CD4-positive, alpha-beta T cell (primary cell): ENCODE data around the gene UBIAD1. TPM values are rescaled to one million over a fixed set of nuclear protein-coding genes. Genes with fewer than 3 reads are reported as not detected.
A peak's percentile ranks its signal among the peaks of the same experiment; 100 is the strongest.

Experiments used
- ATAC-seq: fragments of 200-7000 bp; cut with Tn5 transposase; one replicate; pipeline ENCODE4 v1.10.0; 2022; ENCODE audit warnings: mild to moderate bottlenecking; ENCODE audit not compliant: poor library complexity
- CTCF ChIA-PET: fragments of 350-600 bp; sonication (Branson Sonifier 250); formaldehyde crosslinking; loops from one replicate; lab custom pipeline; 2021; ENCODE audit warnings: antibody characterized with exemption, inconsistent platforms; lab: Charles Lee
- POLR2A ChIA-PET: fragments of 350-600 bp; sonication (Branson Sonifier 250); formaldehyde crosslinking; loops from one replicate; lab custom pipeline; 2021; ENCODE audit warnings: antibody characterized with exemption, inconsistent platforms; lab: Charles Lee
- DNase-seq, 14 experiments: peaks; one replicate each; pipeline ENCODE4 v3.0.0-alpha.2; 2013 to 2020; ENCODE audit warnings: mixed read lengths in 2 of 14
- H3K27ac ChIP-seq, 2 donors: one replicate each; pipeline versions ENCODE4 v1.5.1 to v1.7.0; 2013; ENCODE audit warnings: low read length in 2 of 2, low read depth in 1 of 2, mild to moderate bottlenecking in 1 of 2
- H3K27me3 ChIP-seq, 2 experiments: 1 replicate in 1 of 2; 2 replicates in 1 of 2; pipeline versions ENCODE4 v1.6.1 to v1.7.0; 2013; ENCODE audit warnings: low read length in 2 of 2, control low read depth in 1 of 2, mild to moderate bottlenecking in 1 of 2, moderate library complexity in 1 of 2; ENCODE audit not compliant: insufficient read depth in 2 of 2, control insufficient read depth in 1 of 2
- H3K36me3 ChIP-seq: one replicate; pipeline ENCODE4 v1.6.1; 2013; ENCODE audit warnings: low read length, control low read depth; ENCODE audit not compliant: insufficient read depth
- H3K4me1 ChIP-seq: one replicate; pipeline ENCODE4 v1.6.1; 2013; ENCODE audit warnings: low read length, control low read depth; ENCODE audit not compliant: insufficient read depth
- H3K4me3 ChIP-seq: one replicate; pipeline ENCODE4 v1.5.1; 2013; ENCODE audit warnings: mild to moderate bottlenecking, low read length, moderate library complexity
- H3K9me3 ChIP-seq, 2 experiments: 1 replicate in 1 of 2; 2 replicates in 1 of 2; pipeline versions ENCODE4 v1.6.1 to v1.7.0; 2013; ENCODE audit warnings: low read length in 2 of 2, mild to moderate bottlenecking in 2 of 2, control low read depth in 1 of 2, moderate library complexity in 1 of 2; ENCODE audit not compliant: control insufficient read depth in 1 of 2, insufficient read depth in 1 of 2
- H3K27ac Mint-ChIP-seq: one replicate; pipeline ENCODE4 v1.8.0; 2020; ENCODE audit warnings: mixed read lengths
- H3K27me3 Mint-ChIP-seq: one replicate; pipeline ENCODE4 v1.8.0; 2021; ENCODE audit warnings: mixed read lengths
- H3K36me3 Mint-ChIP-seq: one replicate; pipeline ENCODE4 v1.8.0; 2021; ENCODE audit warnings: low read depth, mixed read lengths
- H3K4me1 Mint-ChIP-seq: one replicate; pipeline ENCODE4 v1.8.0; 2021; ENCODE audit warnings: low read depth, mixed read lengths
- H3K4me3 Mint-ChIP-seq: one replicate; pipeline ENCODE4 v1.8.0; 2020; ENCODE audit warnings: mild to moderate bottlenecking, mixed read lengths
- H3K9me3 Mint-ChIP-seq: one replicate; pipeline ENCODE4 v1.8.0; 2020; ENCODE audit warnings: mixed read lengths
- CTCF ChIP-seq: fragments of 200-600 bp; IDR thresholded peaks from one replicate; pipeline ENCODE4 v1.8.0; 2022; ENCODE audit warnings: antibody characterized with exemption, mild to moderate bottlenecking
- intact Hi-C, 2 experiments: fragments of 100-400 bp; cut with DNase I in 1 of 2; cut with micrococcal nuclease in 1 of 2; formaldehyde crosslinking; loops; one replicate each; pipeline versions ENCODE4 v1.15.1 to v1.9.0; 2023 to 2025; cut with DNase I, micrococcal nuclease
- total RNA-seq, 174 experiments: library from RNA in 2 of 174; stranded (reverse) in 2 of 174; gene quantifications; one replicate each; pipeline ENCODE4 v1.2.3 and lab custom pipeline; 2021 to 2026

Gene UBIAD1
- total RNA-seq, 2 experiments from 2014 or later = 19.2 to 19.3 TPM

GRCh38 chr1:11298390-11299224, 25.6 kb downstream of the UBIAD1 start:
- POLR2A ChIA-PET = interaction anchor here (1.1 kb wide), 1 partner anchor 8 kb away, joined by 3 read pairs; no protein-coding TSS in a partner anchor
- Histone ChIP-seq H3K4me1 (peaks cover 27% of the 10 kb centered on the region), H3K36me3 (peaks cover 13% of the 10 kb centered on the region), H3K4me3 (no peak overlapping the region), H3K27me3 (no peaks in the 10 kb centered on the region), H3K27ac (no peak overlapping the region), H3K9me3 (no peaks in the 10 kb centered on the region)
- Mint-ChIP-seq H3K4me3 (peak overlapping the region; percentile 54), H3K4me1 (peaks cover 36% of the 10 kb centered on the region), H3K9me3 (no peaks in the 10 kb centered on the region), H3K27ac (peak overlapping the region; percentile 82), H3K36me3 (peaks cover 19% of the 10 kb centered on the region), H3K27me3 (no peaks in the 10 kb centered on the region)
- intact Hi-C loops = no loop called here
- ATAC-seq (no peak), DNase-seq (no peak)
- no peak for TF ChIP-seq CTCF
- CTCF ChIA-PET = interaction anchor here (0.8 kb wide), 1 partner anchor 13 kb away, joined by 3 read pairs; no protein-coding TSS in a partner anchor

GRCh38 chr1:11299225-11299574, 26.2 kb downstream of the UBIAD1 start:
- no peak for DNase-seq
- H3K27me3 ChIP-seq = no peaks in the 10 kb centered on the region
- peaks cover 30% of the 10 kb centered on the region for H3K4me1 Mint-ChIP-seq
- intact Hi-C loops = no loop called here
- TF ChIP-seq CTCF = no peak
- no peaks in the 10 kb centered on the region for H3K9me3 ChIP-seq
- no peaks in the 10 kb centered on the region for H3K9me3 Mint-ChIP-seq
- peak overlapping the region; percentile 82 for H3K27ac Mint-ChIP-seq
- no peak for ATAC-seq
- H3K36me3 Mint-ChIP-seq = peaks cover 14% of the 10 kb centered on the region
- H3K4me1 ChIP-seq = peaks cover 27% of the 10 kb centered on the region
- H3K4me3 ChIP-seq = no peak overlapping the region
- POLR2A ChIA-PET = interaction anchor here (1.1 kb wide), 1 partner anchor 9 kb away, joined by 3 read pairs; no protein-coding TSS in a partner anchor
- CTCF ChIA-PET = interaction anchor here (0.8 kb wide), 1 partner anchor 14 kb away, joined by 3 read pairs; no protein-coding TSS in a partner anchor
- H3K36me3 ChIP-seq = peaks cover 10% of the 10 kb centered on the region
- peak overlapping the region; percentile 54 for H3K4me3 Mint-ChIP-seq
- H3K27ac ChIP-seq = no peak overlapping the region
- H3K27me3 Mint-ChIP-seq = no peaks in the 10 kb centered on the region

DNA sequence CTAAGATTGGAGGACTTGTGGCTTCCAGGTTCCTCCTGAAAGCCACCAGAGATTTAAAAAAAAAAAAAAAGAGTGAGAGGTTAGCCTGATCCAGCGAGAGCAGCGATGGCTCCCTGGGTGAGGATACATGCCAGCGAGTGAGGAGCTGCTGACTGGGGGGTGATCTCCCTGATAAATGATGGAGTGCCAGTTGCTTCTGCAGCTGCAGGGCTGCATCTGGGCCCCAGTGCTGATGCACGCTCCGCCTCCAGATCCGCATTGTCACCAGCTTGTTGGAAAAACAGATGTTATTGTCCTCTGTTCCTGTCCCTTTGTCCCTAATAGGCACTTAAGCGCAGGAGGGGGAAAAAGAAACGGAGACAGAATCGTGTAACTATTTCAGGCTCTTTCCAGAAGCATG, 28.6 kb downstream of the UBIAD1 start:
- no peak for TF ChIP-seq CTCF
- no peak for DNase-seq
- Mint-ChIP-seq H3K4me1 (peaks cover 12% of the 10 kb centered on the region), H3K27ac (no peak overlapping the region), H3K9me3 (no peaks in the 10 kb centered on the region), H3K36me3 (no peaks in the 10 kb centered on the region), H3K27me3 (no peaks in the 10 kb centered on the region), H3K4me3 (no peak overlapping the region)
- Histone ChIP-seq H3K4me3 (no peak overlapping the region), H3K27me3 (no peaks in the 10 kb centered on the region), H3K27ac (no peak overlapping the region), H3K36me3 (no peaks in the 10 kb centered on the region), H3K4me1 (peaks cover 7% of the 10 kb centered on the region), H3K9me3 (no peaks in the 10 kb centered on the region)
- ChIA-PET CTCF (no interaction called here), POLR2A (no interaction called here)
- ATAC-seq = no peak
- intact Hi-C loops = no loop called here
